K562 (cell line): ENCODE measurements around the gene ACSL6. TPM values are rescaled to one million over a fixed set of nuclear protein-coding genes. Genes with fewer than 3 reads are reported as not detected.

Experiments used
- ATAC-seq: fragments of 200-7000 bp; cut with Tn5 transposase; 3 replicates; pipeline ENCODE4 v1.9.1; 2020; ENCODE audit warnings: moderate library complexity
- BruUV-seq: library from RNA; stranded (reverse); fragments of 400-500 nt; replicated peaks from 2 replicates; lab custom pipeline; 2021; lab: Mats Ljungman, UMichigan
- CTCF ChIA-PET: fragments of 300-600 bp; formaldehyde crosslinking; extraction: SDS; loops from one replicate; lab custom pipeline; 2021; ENCODE audit warnings: low intra/inter-chr PET ratio; lab: Yijun Ruan, JAX
- POLR2A ChIA-PET: fragments of 300-600, 350-650 bp; sonication (Branson Sonifier 250); formaldehyde crosslinking; extraction: SDS; loops from one replicate; lab custom pipeline; 2021; ENCODE audit warnings: antibody characterized with exemption, inconsistent platforms; lab: Yijun Ruan, JAX
- DNase-seq, 4 experiments: peaks; one replicate each; pipeline versions ENCODE4 v3.0.0 to v3.0.0-alpha.2; 2011 to 2018; ENCODE audit warnings: low spot score in 3 of 4, mixed read lengths in 3 of 4; ENCODE audit errors: extremely low read depth in 1 of 4
- FAIRE-seq: peaks from 2 replicates; lab custom pipeline; 2011; peaks lifted over from hg19 to GRCh38; lab: Jason Lieb, UNC
- H2AFZ ChIP-seq: 2 replicates; pipeline ENCODE4 v1.6.0; 2011; ENCODE audit warnings: low read depth, low read length, control low read depth, inconsistent platforms
- H3K27ac ChIP-seq: fragments of 200-600 bp; 3 replicates; pipeline ENCODE4 v1.8.0; 2011; ENCODE audit warnings: low read depth, mild to moderate bottlenecking, control low read depth, inconsistent platforms, low read length, moderate library complexity, mixed read lengths; ENCODE audit errors: extremely low read depth
- H3K27me3 ChIP-seq, 2 experiments: fragments of 300-600 bp in 1 of 2; 2 replicates in 1 of 2; 3 replicates in 1 of 2; pipeline versions ENCODE4 v1.6.0 to v1.8.0; 2011; ENCODE audit warnings: inconsistent platforms in 2 of 2, low read length in 2 of 2, mild to moderate bottlenecking in 1 of 2, mixed read lengths in 1 of 2, moderate library complexity in 1 of 2; ENCODE audit not compliant: control insufficient read depth in 2 of 2, insufficient read depth in 2 of 2
- H3K36me3 ChIP-seq: fragments of 300-600 bp; 3 replicates; pipeline ENCODE4 v1.8.0; 2011; ENCODE audit warnings: mild to moderate bottlenecking, low read length, inconsistent platforms; ENCODE audit not compliant: control insufficient read depth, insufficient read depth
- H3K4me1 ChIP-seq, 2 experiments: fragments of 200-600 bp in 1 of 2; replicated peaks in 1 of 2; 2 replicates in 1 of 2; 3 replicates in 1 of 2; pipeline versions ENCODE4 v1.5.1 to v1.8.0; 2011; ENCODE audit warnings: inconsistent platforms in 2 of 2, low read length in 2 of 2, mild to moderate bottlenecking in 1 of 2, mixed read lengths in 1 of 2, moderate library complexity in 1 of 2; ENCODE audit not compliant: control insufficient read depth in 2 of 2, insufficient read depth in 2 of 2
- H3K4me2 ChIP-seq: 2 replicates; pipeline ENCODE4 v1.6.1; 2011; ENCODE audit warnings: low read length, control low read depth, inconsistent platforms, mixed read lengths; ENCODE audit not compliant: insufficient read depth
- H3K4me3 ChIP-seq: fragments of 200-600 bp; sonication (generic), shearing (Covaris generic); 2 replicates; pipeline ENCODE4 v1.5.1; 2016; ENCODE audit warnings: control low read depth, inconsistent platforms
- H3K79me2 ChIP-seq: fragments of 200-600 bp; 3 replicates; pipeline ENCODE4 v1.8.0; 2011; ENCODE audit warnings: low read length, inconsistent platforms; ENCODE audit not compliant: control insufficient read depth, insufficient read depth
- H3K9ac ChIP-seq, 2 experiments: 2 replicates each; pipeline versions ENCODE4 v1.6.0 to v1.6.1; 2011; ENCODE audit warnings: low read depth in 2 of 2, low read length in 2 of 2, control low read depth in 1 of 2, inconsistent platforms in 1 of 2, mild to moderate bottlenecking in 1 of 2, mixed read lengths in 1 of 2; ENCODE audit not compliant: insufficient read depth in 1 of 2
- H3K9me1 ChIP-seq: one replicate; pipeline ENCODE4 v1.6.0; 2011; ENCODE audit warnings: inconsistent platforms, mild to moderate bottlenecking, low read length, moderate library complexity; ENCODE audit not compliant: control insufficient read depth, insufficient read depth
- H3K9me3 ChIP-seq: replicated peaks from 2 replicates; pipeline ENCODE4 v1.5.1; 2011; ENCODE audit warnings: low read depth, low read length, inconsistent platforms; ENCODE audit not compliant: control insufficient read depth, insufficient read depth
- H4K20me1 ChIP-seq: replicated peaks from 2 replicates; pipeline ENCODE4 v1.6.1; 2011; ENCODE audit warnings: low read length, inconsistent platforms, mixed read lengths; ENCODE audit not compliant: control insufficient read depth, insufficient read depth
- CBX1 ChIP-seq: sonication (generic); IDR thresholded peaks from 2 replicates; pipeline ENCODE4 v1.6.1; 2016; ENCODE audit warnings: antibody characterized with exemption, low read depth, mild to moderate bottlenecking
- CEBPG ChIP-seq, 3 experiments: fragments of 200-800 bp in 1 of 3; sonication (Bioruptor generic) in 1 of 3; sonication (generic) in 1 of 3; formaldehyde crosslinking in 1 of 3; IDR thresholded peaks in 2 of 3; conservative IDR thresholded peaks in 1 of 3; 2 replicates each; pipeline versions ENCODE4 v1.6.1 to v1.8.0; 2016 to 2022; ENCODE audit warnings: missing compliant biosample characterization in 2 of 3, missing genetic modification characterization in 2 of 3, mild to moderate bottlenecking in 1 of 3, missing genetic modification reagents in 1 of 3
- ETV6 ChIP-seq, 3 experiments: fragments of 150-350 bp in 1 of 3; sonication (generic) in 1 of 3; formaldehyde crosslinking in 1 of 3; IDR thresholded peaks; 2 replicates each; pipeline versions ENCODE4 v1.6.1 to v1.8.0; 2014 to 2022; ENCODE audit warnings: borderline replicate concordance in 2 of 3, low read depth in 2 of 3, antibody characterized with exemption in 1 of 3, low read length in 1 of 3, mild to moderate bottlenecking in 1 of 3, missing genetic modification reagents in 1 of 3
- GABPB2 ChIP-seq: fragments of 250-450 bp; sonication (Bioruptor Pico); conservative IDR thresholded peaks from 2 replicates; pipeline ENCODE4 v1.5.1; 2021; ENCODE audit warnings: mild to moderate bottlenecking
- ILK ChIP-seq: fragments of 450-650 bp; IDR thresholded peaks from 2 replicates; pipeline ENCODE4 v1.6.1; 2016; ENCODE audit warnings: missing genetic modification characterization, low read depth, mild to moderate bottlenecking, missing compliant biosample characterization, moderate library complexity, borderline replicate concordance
- MYBL2 ChIP-seq, 2 experiments: fragments of 450-650 bp in 1 of 2; sonication (generic) in 1 of 2; formaldehyde crosslinking in 1 of 2; IDR thresholded peaks; 2 replicates each; pipeline versions ENCODE4 v1.6.1 to v1.8.1; 2017 to 2022; ENCODE audit warnings: borderline replicate concordance in 1 of 2, inconsistent platforms in 1 of 2, low read depth in 1 of 2, mild to moderate bottlenecking in 1 of 2, missing genetic modification reagents in 1 of 2, moderate library complexity in 1 of 2
- NCOA2 ChIP-seq, 2 experiments: fragments of 450-650 bp; IDR thresholded peaks; 2 replicates each; pipeline ENCODE4 v1.6.1; 2018; ENCODE audit warnings: mild to moderate bottlenecking in 2 of 2, moderate library complexity in 1 of 2; ENCODE audit not compliant: partially characterized antibody in 2 of 2
- RBM17 ChIP-seq: fragments of 200-400 bp; formaldehyde crosslinking; IDR thresholded peaks from 2 replicates; pipeline ENCODE4 v1.6.1; 2017; ENCODE audit warnings: low read depth, mild to moderate bottlenecking, low read length, borderline replicate concordance
- STAG1 ChIP-seq: sonication (generic); formaldehyde crosslinking; IDR thresholded peaks from 2 replicates; pipeline ENCODE4 v1.5.0; 2020; ENCODE audit warnings: missing genetic modification reagents, borderline replicate concordance
- YY1 ChIP-seq, 3 experiments: IDR thresholded peaks; 2 replicates each; pipeline ENCODE4 v1.6.1; 2011; ENCODE audit warnings: low read length in 2 of 3, mild to moderate bottlenecking in 2 of 3, moderate library complexity in 2 of 3, borderline replicate concordance in 1 of 3, control low read depth in 1 of 3, low read depth in 1 of 3; ENCODE audit not compliant: insufficient read depth in 3 of 3, insufficient replicate concordance in 2 of 3, control insufficient read depth in 1 of 3, insufficient read length in 1 of 3; ENCODE audit errors: extremely low read depth in 1 of 3
- ZNF12 ChIP-seq: sonication (generic); formaldehyde crosslinking; IDR thresholded peaks from 2 replicates; pipeline ENCODE4 v1.4.0; 2020; ENCODE audit warnings: mild to moderate bottlenecking, missing genetic modification reagents
- ZNF140 ChIP-seq: fragments of 250-450 bp; sonication (Bioruptor Pico); IDR thresholded peaks from 2 replicates; pipeline ENCODE4 v1.8.0; 2021; ENCODE audit warnings: moderate library complexity, mild to moderate bottlenecking, inconsistent platforms
- ZNF23 ChIP-seq: fragments of 250-450 bp; sonication (Bioruptor Pico); IDR thresholded peaks from 2 replicates; pipeline ENCODE4 v1.4.0; 2020; ENCODE audit warnings: mild to moderate bottlenecking
- WGBS: fragments of 100-300 bp; shearing (Covaris generic); methylation state at CpG from one replicate; pipeline ENCODE4 v1.1.6; 2016; ENCODE audit warnings: low coverage, mixed read lengths; ENCODE audit not compliant: insufficient coverage; ENCODE audit errors: missing lambda C conversion rate; 5-methylcytosine and 5-hydroxymethylcytosine counted together
- in situ Hi-C: fragments of 300-500 bp; cut with MboI; formaldehyde crosslinking; loops from 4 replicates; pipeline ENCODE4 v1.15.0; 2018; ENCODE audit warnings: inconsistent platforms, mixed read lengths
- intact Hi-C: fragments of 100-400 bp; cut with micrococcal nuclease; formaldehyde crosslinking; loops from 2 replicates; pipeline ENCODE4 v1.14.2; 2022
- polyA plus RNA-seq, 8 experiments: library from polyadenylated mRNA; depleted of rRNA in 4 of 8; stranded (reverse) in 5 of 8; unstranded in 3 of 8; fragments of >200 nt; fragmentation: Nextera tagmentation in 2 of 8; fragmentation: Illumina TruSeq in 1 of 8; extraction: Ambion mirVana in 2 of 8; extraction: Trizol in 1 of 8; gene quantifications; 2 replicates each; pipeline versions ENCODE4 v1.2.1 to v1.2.3, GENCODE V29; 2011 to 2014; ENCODE audit warnings: inconsistent platforms in 1 of 8, missing spikeins in 1 of 8
- total RNA-seq, 7 experiments: library from RNA; depleted of rRNA in 6 of 7; stranded (reverse); fragments of >200 nt in 6 of 7; fragmentation: Illumina TruSeq in 2 of 7; extraction: Trizol in 2 of 7; gene quantifications; 2 replicates each; pipeline versions ENCODE4 v1.2.1 to v1.2.3, GENCODE V29; 2011 to 2021; ENCODE audit warnings: low replicate concordance in 1 of 7
- TF ChIP-seq, protein P1 (sequence below): fragments of 450-650 bp; IDR thresholded peaks from 2 replicates; pipeline ENCODE4 v1.6.1; 2016; ENCODE audit warnings: missing biosample characterization, missing genetic modification characterization

ACSL6 gene
- total and polyA plus RNA-seq, 9 of the 15 experiments (the other 6 are each of a cell fraction or from before 2014, with no cell fraction given) = 0.50 to 1.5 (median 0.69) TPM

- no peak for TF ChIP-seq CEBPG (CRISPR knock-in tag; IDR thresholded peaks at IDR 0.05)
- TF ChIP-seq CEBPG (tag; conservative IDR thresholded peaks at IDR 0.05 in 1 of 2, IDR thresholded peaks at IDR 0.05 in 1 of 2) = no peak
- TF ChIP-seq ILK (tag) = no peak
- TF ChIP-seq RBM17 = no peak
- no peak for TF ChIP-seq ETV6 (IDR thresholded peaks at IDR 0.05; ENCODE audit: borderline replicate concordance in 1 of 2, low read depth in 2 of 2, low read length in 1 of 2)
- TF ChIP-seq ETV6 (CRISPR knock-in tag; IDR thresholded peaks at IDR 0.05; ENCODE audit: borderline replicate concordance) = no peak
- TF ChIP-seq, protein P1, sequence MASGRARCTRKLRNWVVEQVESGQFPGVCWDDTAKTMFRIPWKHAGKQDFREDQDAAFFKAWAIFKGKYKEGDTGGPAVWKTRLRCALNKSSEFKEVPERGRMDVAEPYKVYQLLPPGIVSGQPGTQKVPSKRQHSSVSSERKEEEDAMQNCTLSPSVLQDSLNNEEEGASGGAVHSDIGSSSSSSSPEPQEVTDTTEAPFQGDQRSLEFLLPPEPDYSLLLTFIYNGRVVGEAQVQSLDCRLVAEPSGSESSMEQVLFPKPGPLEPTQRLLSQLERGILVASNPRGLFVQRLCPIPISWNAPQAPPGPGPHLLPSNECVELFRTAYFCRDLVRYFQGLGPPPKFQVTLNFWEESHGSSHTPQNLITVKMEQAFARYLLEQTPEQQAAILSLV (tag) = no peak
Measured at GRCh38 chr5:131974622-131974955, 36.9 kb downstream of the ACSL6 start (continued).

GRCh38 chr5:131974016-131974415 lies 37.4 kb downstream of the ACSL6 start:
- H2AFZ ChIP-seq = no peak overlapping the region
- CTCF ChIA-PET = no interaction called here
- 42% methylated on average over 1 of the region's 1 CpG for WGBS
- H3K79me2 ChIP-seq = no peaks in the 10 kb centered on the region
- no peak overlapping the region for H3K4me2 ChIP-seq
- no peaks in the 10 kb centered on the region for H4K20me1 ChIP-seq
- in situ Hi-C loops (no loop called here), intact Hi-C loops (no loop called here)
- TF ChIP-seq ZNF23 (CRISPR knock-in tag) (no peak), YY1 (IDR thresholded peaks at IDR 0.05; ENCODE audit: borderline replicate concordance in 1 of 3, control insufficient read depth in 1 of 3, extremely low read depth in 1 of 3, insufficient read depth in 3 of 3, insufficient read length in 1 of 3, insufficient replicate concordance in 2 of 3, low read depth in 1 of 3, low read length in 2 of 3) (no peak), STAG1 (CRISPR knock-in tag) (no peak), MYBL2 (IDR thresholded peaks at IDR 0.05; ENCODE audit: low read depth) (no peak), MYBL2 (CRISPR knock-in tag; IDR thresholded peaks at IDR 0.05; ENCODE audit: borderline replicate concordance) (no peak), ZNF140 (CRISPR knock-in tag) (no peak), NCOA2 (IDR thresholded peaks at IDR 0.05; ENCODE audit: partially characterized antibody in 2 of 2) (no peak), CBX1 (no peak), ZNF12 (CRISPR knock-in tag) (no peak), GABPB2 (CRISPR knock-in tag) (no peak)
- no peaks in the 10 kb centered on the region for H3K9me1 ChIP-seq
- H3K36me3 ChIP-seq = no peaks in the 10 kb centered on the region
- ATAC-seq (no peak), FAIRE-seq (no peak), DNase-seq (no peak)
- no peak overlapping the region for H3K9ac ChIP-seq
- H3K27ac ChIP-seq = no peak overlapping the region
- BruUV-seq = no TSS peak
- POLR2A ChIA-PET = no interaction called here
- peaks cover 0 to 3% of the 10 kb centered on the region in 2 experiments; a peak in 1 of 5 replicates for H3K4me1 ChIP-seq
- H3K9me3 ChIP-seq = no peaks in the 10 kb centered on the region
- no peak overlapping the region for H3K4me3 ChIP-seq
- no peaks in the 10 kb centered on the region for H3K27me3 ChIP-seq
